A673 (cell line): Measurements from ENCODE around the gene BABAM2.

Experiments
- EZH2 ChIP-seq: fragments of 200-600 bp; sonication (generic); IDR thresholded peaks from 2 replicates; pipeline ENCODE4 v1.6.1; 2017; ENCODE audit warnings: borderline replicate concordance, low read depth, mild to moderate bottlenecking, mixed read lengths, antibody characterized with exemption, low read length; ENCODE audit not compliant: poor library complexity, severe bottlenecking
- TF ChIP-seq, protein P1 (sequence below): fragments of 300-800, 200-600 bp; sonication (generic); conservative IDR thresholded peaks from 2 replicates; pipeline ENCODE4 v1.5.1; 2017; ENCODE audit warnings: low read depth, mild to moderate bottlenecking, antibody characterized with exemption, low read length, moderate library complexity, mixed read lengths

DNA sequence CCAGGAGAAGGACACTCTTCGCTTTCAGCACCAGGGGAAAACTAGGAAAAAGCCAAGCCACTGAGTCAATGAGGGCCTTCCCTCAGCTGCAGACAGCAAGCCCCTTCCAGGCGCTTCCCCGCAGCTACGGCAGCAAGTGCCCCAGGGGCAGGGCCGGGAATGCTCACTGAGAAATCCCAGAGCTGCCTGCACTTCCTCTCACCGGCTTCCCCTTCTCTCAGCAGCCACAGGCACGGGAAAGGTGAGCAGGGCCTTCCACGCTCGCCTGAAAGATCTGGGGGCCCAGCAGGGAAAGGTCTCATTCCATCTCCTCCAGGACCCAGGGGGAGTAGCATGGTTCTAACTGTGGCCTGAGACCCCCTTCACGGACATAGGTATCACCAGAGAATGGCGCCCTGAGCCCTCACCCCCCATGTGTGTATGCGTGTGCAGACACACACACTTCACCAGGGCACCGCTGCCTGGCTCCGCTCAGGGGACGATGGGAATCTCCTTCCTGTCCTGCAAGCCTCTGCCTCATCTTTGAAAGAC, 472.5 kb downstream of the BABAM2 start:
- TF ChIP-seq EZH2 = no peak
- TF ChIP-seq, protein P1, sequence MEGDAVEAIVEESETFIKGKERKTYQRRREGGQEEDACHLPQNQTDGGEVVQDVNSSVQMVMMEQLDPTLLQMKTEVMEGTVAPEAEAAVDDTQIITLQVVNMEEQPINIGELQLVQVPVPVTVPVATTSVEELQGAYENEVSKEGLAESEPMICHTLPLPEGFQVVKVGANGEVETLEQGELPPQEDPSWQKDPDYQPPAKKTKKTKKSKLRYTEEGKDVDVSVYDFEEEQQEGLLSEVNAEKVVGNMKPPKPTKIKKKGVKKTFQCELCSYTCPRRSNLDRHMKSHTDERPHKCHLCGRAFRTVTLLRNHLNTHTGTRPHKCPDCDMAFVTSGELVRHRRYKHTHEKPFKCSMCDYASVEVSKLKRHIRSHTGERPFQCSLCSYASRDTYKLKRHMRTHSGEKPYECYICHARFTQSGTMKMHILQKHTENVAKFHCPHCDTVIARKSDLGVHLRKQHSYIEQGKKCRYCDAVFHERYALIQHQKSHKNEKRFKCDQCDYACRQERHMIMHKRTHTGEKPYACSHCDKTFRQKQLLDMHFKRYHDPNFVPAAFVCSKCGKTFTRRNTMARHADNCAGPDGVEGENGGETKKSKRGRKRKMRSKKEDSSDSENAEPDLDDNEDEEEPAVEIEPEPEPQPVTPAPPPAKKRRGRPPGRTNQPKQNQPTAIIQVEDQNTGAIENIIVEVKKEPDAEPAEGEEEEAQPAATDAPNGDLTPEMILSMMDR = no peak
